ENCODE measurements around the gene GPR146.

GPR146 gene

GRCh38 chr7:1095621-1096155 is 51.3 kb downstream of the GPR146 start:
- DNase-seq = no peak

- DNase-seq = no peak
Observed at GRCh38 chr7:1096156-1097119, 52.1 kb downstream of the GPR146 start.

GRCh38 chr7:1097120-1097504 is 52.8 kb downstream of the GPR146 start:
- DNase-seq = no peak

- no peak for DNase-seq
Observed at GRCh38 chr7:1098243-1099153, 54.2 kb downstream of the GPR146 start.

- DNase-seq = no peak
Observed at GRCh38 chr7:1099154-1099542, 54.8 kb downstream of the GPR146 start.

- no peak for DNase-seq
Observed at GRCh38 chr7:1099637-1100036, 55.3 kb downstream of the GPR146 start.

GRCh38 chr7:1100386-1100785 is 56.0 kb downstream of the GPR146 start:
- DNase-seq = no peak

- DNase-seq = no peak
Observed at GRCh38 chr7:1100834-1101562, 56.7 kb downstream of the GPR146 start.

GRCh38 chr7:1101563-1102431 is 57.5 kb downstream of the GPR146 start:
- no peak for DNase-seq

GRCh38 chr7:1103009-1103788 is 58.9 kb downstream of the GPR146 start:
- no peak for DNase-seq

GRCh38 chr7:1103789-1104515 is 59.6 kb downstream of the GPR146 start:
- DNase-seq = no peak

- DNase-seq = no peak
Observed at GRCh38 chr7:1104516-1105179, 60.3 kb downstream of the GPR146 start.

GRCh38 chr7:1105189-1105588 is 60.8 kb downstream of the GPR146 start:
- DNase-seq = no peak

GRCh38 chr7:1106063-1106792 is 61.9 kb downstream of the GPR146 start:
- no peak for DNase-seq

GRCh38 chr7:1106793-1107421 is 62.6 kb downstream of the GPR146 start:
- DNase-seq = no peak

- DNase-seq = no peak
Observed at GRCh38 chr7:1108264-1108920, 64.0 kb downstream of the GPR146 start.
